PC-9 (cell line): ENCODE data around the gene MAPKAP1. TPM values are rescaled to one million over a fixed set of nuclear protein-coding genes. Genes with fewer than 3 reads are reported as not detected.

ENCODE experiments used
- BruUV-seq: library from RNA; stranded (reverse); fragments of 400-500 nt; replicated peaks from 2 replicates; lab custom pipeline; 2021; lab: Mats Ljungman, UMichigan
- CTCF ChIA-PET: fragments of 300-600 bp; sonication (Branson Sonifier 250); formaldehyde crosslinking; loops from one replicate; lab custom pipeline; 2022; ENCODE audit warnings: antibody characterized with exemption; lab: Charles Lee
- POLR2A ChIA-PET: fragments of 300-600 bp; sonication (Branson Sonifier 250); formaldehyde crosslinking; loops from one replicate; lab custom pipeline; 2022; ENCODE audit warnings: antibody characterized with exemption; ENCODE audit not compliant: unreplicated experiment; lab: Charles Lee
- DNase-seq, 2 experiments: peaks; one replicate each; pipeline versions ENCODE4 v3.0.0 to v3.0.0-alpha.2; 2015 to 2022; ENCODE audit warnings: mixed read lengths in 1 of 2
- H2AFZ ChIP-seq: fragments of 200-600 bp; sonication (generic); 2 replicates; pipeline ENCODE4 v1.8.1; 2017; ENCODE audit warnings: antibody characterized with exemption
- H3F3A ChIP-seq: fragments of 200-600 bp; sonication (generic); 2 replicates; pipeline ENCODE4 v1.8.1; 2017; ENCODE audit warnings: antibody characterized with exemption, mild to moderate bottlenecking, low read depth; ENCODE audit not compliant: insufficient read depth
- H3K27ac ChIP-seq: fragments of 200-600 bp; sonication (generic); 2 replicates; pipeline ENCODE4 v1.6.1; 2016; ENCODE audit warnings: mixed run types
- H3K27me3 ChIP-seq: fragments of 200-600 bp; sonication (generic); 2 replicates; pipeline ENCODE4 v1.6.1; 2016; ENCODE audit warnings: low read depth, mixed run types; ENCODE audit not compliant: insufficient read depth
- H3K36me3 ChIP-seq: fragments of 200-600 bp; sonication (generic); 2 replicates; pipeline ENCODE4 v1.6.1; 2016; ENCODE audit warnings: low read depth, mixed run types
- H3K4me1 ChIP-seq: fragments of 200-600 bp; sonication (generic); replicated peaks from 2 replicates; pipeline ENCODE4 v1.6.1; 2016; ENCODE audit warnings: mixed run types; ENCODE audit not compliant: insufficient read depth
- H3K4me2 ChIP-seq: fragments of 200-600 bp; sonication (generic); 2 replicates; pipeline ENCODE4 v1.6.1; 2017; ENCODE audit warnings: mixed run types
- H3K4me3 ChIP-seq: fragments of 200-600 bp; sonication (generic); 2 replicates; pipeline ENCODE4 v1.6.1; 2016; ENCODE audit warnings: mixed run types
- H3K79me2 ChIP-seq: fragments of 200-600 bp; sonication (generic); 2 replicates; pipeline ENCODE4 v1.6.1; 2017; ENCODE audit warnings: low read depth, mixed run types
- H3K9me2 ChIP-seq: fragments of 200-600 bp; sonication (generic); 2 replicates; pipeline ENCODE4 v1.8.1; 2017; ENCODE audit warnings: mild to moderate bottlenecking; ENCODE audit not compliant: insufficient read depth
- H3K9me3 ChIP-seq: fragments of 200-600 bp; sonication (generic); 2 replicates; pipeline ENCODE4 v1.8.1; 2016; ENCODE audit warnings: low read depth; ENCODE audit not compliant: insufficient read depth
- H4K20me1 ChIP-seq: fragments of 200-600 bp; sonication (generic); 2 replicates; pipeline ENCODE4 v1.8.1; 2017; ENCODE audit not compliant: insufficient read depth
- CTCF ChIP-seq: fragments of 200-600 bp; sonication (generic); conservative IDR thresholded peaks from 2 replicates; pipeline ENCODE4 v1.6.1; 2017; ENCODE audit warnings: mixed run types, antibody characterized with exemption, mild to moderate bottlenecking, moderate library complexity
- EZH2 ChIP-seq: fragments of 200-600 bp; sonication (generic); IDR thresholded peaks from 2 replicates; pipeline ENCODE4 v1.8.0; 2017; ENCODE audit warnings: antibody characterized with exemption, low read depth
- intact Hi-C: fragments of 100-400 bp; cut with micrococcal nuclease; formaldehyde crosslinking; loops from one replicate; pipeline ENCODE4 v1.10.0; 2022; ENCODE audit not compliant: unreplicated experiment
- total RNA-seq: library from RNA; stranded (reverse); gene quantifications from 2 replicates; pipeline ENCODE4 v1.2.3, GENCODE V29; 2021

MAPKAP1 gene
- total RNA-seq, 1 experiment from 2014 or later = 115 TPM

- intact Hi-C loops = loop anchor here (10.0 kb wide), 1 partner anchor 320 kb away; no protein-coding TSS in a partner anchor
- ChIA-PET POLR2A (no interaction called here), CTCF (no interaction called here)
Measured at GRCh38 chr9:125744616-125745015, 37.6 kb upstream of the MAPKAP1 start.

GRCh38 chr9:125743682-125744428 is 36.8 kb upstream of the MAPKAP1 start:
- H3K79me2 ChIP-seq = no peaks in the 10 kb centered on the region
- no peak overlapping the region for H3K4me2 ChIP-seq
- H3K27me3 ChIP-seq = no peaks in the 10 kb centered on the region
- no peaks in the 10 kb centered on the region for H3K9me3 ChIP-seq
- H3K27ac ChIP-seq = no peak overlapping the region
- TF ChIP-seq EZH2 (no peak), CTCF (no peak)
- ChIA-PET POLR2A (no interaction called here), CTCF (no interaction called here)
- no peaks in the 10 kb centered on the region; the same call in 1 of the 2 replicates for H3F3A ChIP-seq
- H3K9me2 ChIP-seq = no peaks in the 10 kb centered on the region
- no peaks in the 10 kb centered on the region for H3K36me3 ChIP-seq
- no peaks in the 10 kb centered on the region for H4K20me1 ChIP-seq
- peaks cover 10% of the 10 kb centered on the region; the same call in 1 of the 2 replicates for H3K4me1 ChIP-seq
- no peak overlapping the region for H3K4me3 ChIP-seq
- no TSS peak for BruUV-seq
- no peak overlapping the region for H2AFZ ChIP-seq
- intact Hi-C loops = loop anchor here (10.0 kb wide), 1 partner anchor 319 kb away; no protein-coding TSS in a partner anchor
- DNase-seq = no peak

More at GRCh38 chr9:125744616-125745015, 37.6 kb upstream of the MAPKAP1 start:
- Histone ChIP-seq H3K4me3 (no peak overlapping the region), H2AFZ (no peak overlapping the region), H3K27me3 (no peaks in the 10 kb centered on the region), H3K4me1 (peaks cover 10% of the 10 kb centered on the region; the same call in 1 of the 2 replicates), H3K79me2 (no peaks in the 10 kb centered on the region), H3K36me3 (no peaks in the 10 kb centered on the region), H4K20me1 (no peaks in the 10 kb centered on the region), H3K27ac (no peak overlapping the region), H3K9me2 (no peaks in the 10 kb centered on the region), H3K4me2 (no peak overlapping the region), H3K9me3 (no peaks in the 10 kb centered on the region), H3F3A (no peaks in the 10 kb centered on the region; the same call in 1 of the 2 replicates)
- TF ChIP-seq EZH2 = no peak
- no peak for TF ChIP-seq CTCF
- BruUV-seq = no TSS peak
- DNase-seq = no peak

GRCh38 chr9:125742657-125743056 is 35.6 kb upstream of the MAPKAP1 start:
- no peaks in the 10 kb centered on the region; the same call in 1 of the 2 replicates for H3F3A ChIP-seq
- ChIA-PET CTCF (no interaction called here), POLR2A (interaction anchor here (0.5 kb wide), 1 partner anchor 36 kb away, joined by 4 read pairs; the partner anchor contains the start of gene MAPKAP1)
- no peak overlapping the region for H3K4me3 ChIP-seq
- intact Hi-C loops = loop anchor here (10.0 kb wide), 1 partner anchor 318 kb away; no protein-coding TSS in a partner anchor
- no peak for TF ChIP-seq CTCF
- TF ChIP-seq EZH2 = no peak
- no peaks in the 10 kb centered on the region for H3K79me2 ChIP-seq
- peaks cover 5% of the 10 kb centered on the region; the same call in 1 of the 2 replicates for H3K4me1 ChIP-seq
- H3K27me3 ChIP-seq = no peaks in the 10 kb centered on the region
- no peak for DNase-seq
- no peak overlapping the region for H3K27ac ChIP-seq
- no peaks in the 10 kb centered on the region for H3K36me3 ChIP-seq
- no peaks in the 10 kb centered on the region for H3K9me2 ChIP-seq
- no TSS peak for BruUV-seq
- no peaks in the 10 kb centered on the region for H4K20me1 ChIP-seq
- H2AFZ ChIP-seq = no peak overlapping the region
- H3K9me3 ChIP-seq = no peaks in the 10 kb centered on the region
- no peak overlapping the region for H3K4me2 ChIP-seq
